Measurements from ENCODE around the gene MPDU1. TPM values are rescaled to one million over a fixed set of nuclear protein-coding genes. Genes with fewer than 3 reads are reported as not detected.

Gene MPDU1
- total and polyA plus RNA-seq, 4 donors: 55.3 to 136 (median 91.2) TPM

- TF ChIP-seq, protein P1, sequence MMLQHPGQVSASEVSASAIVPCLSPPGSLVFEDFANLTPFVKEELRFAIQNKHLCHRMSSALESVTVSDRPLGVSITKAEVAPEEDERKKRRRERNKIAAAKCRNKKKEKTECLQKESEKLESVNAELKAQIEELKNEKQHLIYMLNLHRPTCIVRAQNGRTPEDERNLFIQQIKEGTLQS (IDR thresholded peaks at IDR 0.05): no peak
- TF ChIP-seq JUND (IDR thresholded peaks at IDR 0.05) (no peak), RAD21 (IDR thresholded peaks at IDR 0.05) (no peak), EGR1 (IDR thresholded peaks at IDR 0.05; ENCODE audit: low read depth in 2 of 2) (no peak), YY1 (IDR thresholded peaks at IDR 0.05) (no peak), GABPA (IDR thresholded peaks at IDR 0.05 in 1 of 2, conservative IDR thresholded peaks at IDR 0.05 in 1 of 2) (no peak)
- H3K27ac ChIP-seq (ENCODE audit: low read depth in 1 of 2, low read length in 2 of 2): peak overlapping the region; percentile 85 to 99
- no peak for DNase-seq (ENCODE audit: low spot score)
- H3K4me1 ChIP-seq (ENCODE audit: control insufficient read depth in 4 of 4, insufficient read depth in 4 of 4, low read length in 3 of 4): peaks cover 13 to 58% (median 44%) of the 10 kb centered on the region in 4 donors
- peak overlapping the region; percentile 85 to 92 for H3K9ac ChIP-seq (ENCODE audit: low read depth in 1 of 2, low read length in 2 of 2)
- H3K4me3 ChIP-seq (ENCODE audit: low read depth in 1 of 3, low read length in 3 of 3): peak overlapping the region; percentile 88 to 93 (median 92)
- no peaks in the 10 kb centered on the region for H3K9me3 ChIP-seq (ENCODE audit: control insufficient read depth in 4 of 4, low read length in 3 of 4)
- WGBS: 11% methylated on average over 6 of the region's 6 CpGs
- H3K36me3 ChIP-seq (ENCODE audit: control insufficient read depth in 4 of 4, insufficient read depth in 3 of 4, low read depth in 1 of 4, low read length in 3 of 4): peaks cover 0 to 1% (median 0%) of the 10 kb centered on the region in 4 donors
- no peaks in the 10 kb centered on the region for H3K27me3 ChIP-seq (ENCODE audit: control insufficient read depth in 4 of 4, insufficient read depth in 4 of 4, low read length in 3 of 4)
These were observed 43.3 kb downstream of the MPDU1 start for GRCh38 chr17:7626956-7627249.

DNA sequence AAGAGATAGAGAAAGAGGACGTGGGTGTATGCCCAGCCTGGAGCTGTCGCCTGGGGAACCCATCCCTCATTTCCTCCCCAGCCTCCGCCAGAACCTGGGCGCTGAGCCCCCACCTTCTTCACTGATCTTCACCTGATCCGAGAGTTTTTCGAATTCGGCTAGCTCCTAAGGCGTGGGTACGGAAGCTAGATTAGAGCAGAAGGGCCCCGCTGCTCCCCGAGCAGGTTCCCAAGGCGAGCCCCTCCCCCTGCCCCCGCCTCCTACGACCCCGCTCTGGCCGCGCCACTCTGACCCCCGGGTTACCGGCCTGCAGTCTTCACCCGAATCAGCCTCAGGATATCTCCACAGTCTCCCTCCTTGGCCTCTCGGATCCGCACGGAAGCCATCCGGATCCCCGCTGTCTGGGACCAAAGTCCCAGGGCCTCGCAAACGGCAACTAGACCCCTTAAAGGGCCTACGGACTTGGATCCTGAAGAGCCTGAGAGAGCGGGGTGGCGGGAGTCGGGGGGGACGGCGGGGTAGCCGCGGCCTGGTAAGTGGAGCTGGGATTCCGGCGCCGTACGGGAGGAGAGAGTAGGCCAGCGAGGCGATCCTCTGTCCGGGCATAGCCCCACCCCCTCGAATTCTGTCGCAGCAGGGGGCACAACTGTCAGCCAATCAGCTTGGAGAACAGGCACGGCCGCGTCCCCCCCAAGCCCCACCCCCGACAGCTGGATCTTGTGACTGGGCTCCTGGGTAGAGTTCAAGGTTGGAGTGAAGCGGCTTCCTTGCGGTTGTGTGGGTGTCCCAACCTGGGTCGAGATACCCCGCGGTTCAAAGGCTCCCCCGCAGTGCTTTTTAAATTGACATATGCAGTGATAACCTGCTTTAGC, 43.8 kb downstream of the MPDU1 start, which contains the start of gene SAT2:
Gene SAT2, minus strand, starts transcription at position 572 of the 872 bp plus-strand sequence. Its CDS starts 186 bp downstream, at position 386.
- Histone ChIP-seq H3K27me3 (ENCODE audit: control insufficient read depth in 4 of 4, insufficient read depth in 4 of 4, low read length in 3 of 4) (no peaks in the 10 kb centered on the region), H3K27ac (ENCODE audit: low read depth in 1 of 2, low read length in 2 of 2) (peak within 1 kb of the TSS; percentile 85 to 99), H3K36me3 (ENCODE audit: control insufficient read depth in 4 of 4, insufficient read depth in 3 of 4, low read depth in 1 of 4, low read length in 3 of 4) (peaks cover 0 to 1% (median 0%) of the 10 kb centered on the region in 4 donors), H3K4me3 (ENCODE audit: low read depth in 1 of 3, low read length in 3 of 3) (peak within 1 kb of the TSS; percentile 88 to 93 (median 92)), H3K9me3 (ENCODE audit: control insufficient read depth in 4 of 4, low read length in 3 of 4) (no peaks in the 10 kb centered on the region), H3K4me1 (ENCODE audit: control insufficient read depth in 4 of 4, insufficient read depth in 4 of 4, low read length in 3 of 4) (peaks cover 17 to 64% (median 50%) of the 10 kb centered on the region in 4 donors), H3K9ac (ENCODE audit: low read depth in 1 of 2, low read length in 2 of 2) (peak within 1 kb of the TSS; percentile 85 to 92)
- DNase-seq (ENCODE audit: low spot score): peak; percentile 88
- WGBS: under 1% methylated on average over 54 of the region's 54 CpGs
- TF ChIP-seq RAD21 (IDR thresholded peaks at IDR 0.05) (peak; percentile 24 to 28), FOXA2 (IDR thresholded peaks at IDR 0.05) (peak; percentile 56), GABPA (IDR thresholded peaks at IDR 0.05 in 1 of 2, conservative IDR thresholded peaks at IDR 0.05 in 1 of 2) (peak in 1 of 2 donors; percentile 22), HNF4A (conservative IDR thresholded peaks at IDR 0.05) (peak; percentile 90 to 92), MAX (IDR thresholded peaks at IDR 0.05) (peak; percentile 55), EGR1 (IDR thresholded peaks at IDR 0.05; ENCODE audit: low read depth in 2 of 2) (peak; percentile 67 to 91), TAF1 (conservative IDR thresholded peaks at IDR 0.05) (no peak), YY1 (IDR thresholded peaks at IDR 0.05) (peak; percentile 79), NR2F2 (IDR thresholded peaks at IDR 0.05) (peak; percentile 74), HNF4G (IDR thresholded peaks at IDR 0.05) (peak; percentile 72), JUND (IDR thresholded peaks at IDR 0.05) (peak; percentile 34 to 62), REST (IDR thresholded peaks at IDR 0.05) (peak; percentile 84), ZBTB33 (IDR thresholded peaks at IDR 0.05) (peak; percentile 87), RXRA (IDR thresholded peaks at IDR 0.05) (peak; percentile 90 to 93), FOXA1 (IDR thresholded peaks at IDR 0.05) (peak; percentile 16), SP1 (IDR thresholded peaks at IDR 0.05) (peak; percentile 87)
- TF ChIP-seq, protein P1 (IDR thresholded peaks at IDR 0.05): no peak
- TF ChIP-seq, protein P2, sequence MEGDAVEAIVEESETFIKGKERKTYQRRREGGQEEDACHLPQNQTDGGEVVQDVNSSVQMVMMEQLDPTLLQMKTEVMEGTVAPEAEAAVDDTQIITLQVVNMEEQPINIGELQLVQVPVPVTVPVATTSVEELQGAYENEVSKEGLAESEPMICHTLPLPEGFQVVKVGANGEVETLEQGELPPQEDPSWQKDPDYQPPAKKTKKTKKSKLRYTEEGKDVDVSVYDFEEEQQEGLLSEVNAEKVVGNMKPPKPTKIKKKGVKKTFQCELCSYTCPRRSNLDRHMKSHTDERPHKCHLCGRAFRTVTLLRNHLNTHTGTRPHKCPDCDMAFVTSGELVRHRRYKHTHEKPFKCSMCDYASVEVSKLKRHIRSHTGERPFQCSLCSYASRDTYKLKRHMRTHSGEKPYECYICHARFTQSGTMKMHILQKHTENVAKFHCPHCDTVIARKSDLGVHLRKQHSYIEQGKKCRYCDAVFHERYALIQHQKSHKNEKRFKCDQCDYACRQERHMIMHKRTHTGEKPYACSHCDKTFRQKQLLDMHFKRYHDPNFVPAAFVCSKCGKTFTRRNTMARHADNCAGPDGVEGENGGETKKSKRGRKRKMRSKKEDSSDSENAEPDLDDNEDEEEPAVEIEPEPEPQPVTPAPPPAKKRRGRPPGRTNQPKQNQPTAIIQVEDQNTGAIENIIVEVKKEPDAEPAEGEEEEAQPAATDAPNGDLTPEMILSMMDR (IDR thresholded peaks at IDR 0.05; ENCODE audit: low read depth, low read length, missing input control): no peak
